Measurements from ENCODE around the gene ALDH1A2. TPM values are rescaled to one million over a fixed set of nuclear protein-coding genes. Genes with fewer than 3 reads are reported as not detected.

ALDH1A2 gene
- total RNA-seq, 1 donor from 2014 or later: 22.1 TPM

GRCh38 chr15:58095415-58095814 is 29.9 kb upstream of the ALDH1A2 start:
- Histone ChIP-seq H3K27me3 (no peaks in the 10 kb centered on the region), H3K27ac (no peak overlapping the region), H3K36me3 (no peaks in the 10 kb centered on the region), H3K4me3 (no peak overlapping the region), H3K4me1 (no peaks in the 10 kb centered on the region), H3K9me3 (no peaks in the 10 kb centered on the region)
- intact Hi-C loops (cut with DNase I): no loop called here
- no peak for DNase-seq (ENCODE audit: extremely low spot score in 2 of 2)
- no peak for TF ChIP-seq CTCF (IDR thresholded peaks at IDR 0.05)
- no peak for TF ChIP-seq POLR2A (IDR thresholded peaks at IDR 0.05)
- no peak for TF ChIP-seq POLR2AphosphoS5 (IDR thresholded peaks at IDR 0.05; ENCODE audit: insufficient read depth in 1 of 2, low read depth in 1 of 2)

GRCh38 chr15:58087871-58088270 is 22.4 kb upstream of the ALDH1A2 start:
- Histone ChIP-seq H3K4me1 (no peaks in the 10 kb centered on the region), H3K27ac (no peak overlapping the region), H3K9me3 (no peaks in the 10 kb centered on the region), H3K36me3 (no peaks in the 10 kb centered on the region), H3K4me3 (no peak overlapping the region), H3K27me3 (no peaks in the 10 kb centered on the region)
- intact Hi-C loops (cut with DNase I): no loop called here
- DNase-seq (ENCODE audit: extremely low spot score in 2 of 2): no peak
- TF ChIP-seq CTCF (IDR thresholded peaks at IDR 0.05): no peak
- TF ChIP-seq POLR2A (IDR thresholded peaks at IDR 0.05): no peak
- TF ChIP-seq POLR2AphosphoS5 (IDR thresholded peaks at IDR 0.05; ENCODE audit: insufficient read depth in 1 of 2, low read depth in 1 of 2): no peak

- Histone ChIP-seq H3K27me3 (no peaks in the 10 kb centered on the region), H3K36me3 (no peaks in the 10 kb centered on the region), H3K4me1 (no peaks in the 10 kb centered on the region), H3K9me3 (no peaks in the 10 kb centered on the region), H3K4me3 (no peak overlapping the region), H3K27ac (no peak overlapping the region)
- intact Hi-C loops (cut with DNase I): no loop called here
- TF ChIP-seq POLR2A (IDR thresholded peaks at IDR 0.05) (no peak), POLR2AphosphoS5 (IDR thresholded peaks at IDR 0.05; ENCODE audit: insufficient read depth in 1 of 2, low read depth in 1 of 2) (no peak), CTCF (IDR thresholded peaks at IDR 0.05) (no peak)
- DNase-seq (ENCODE audit: extremely low spot score in 2 of 2): no peak
Observed at GRCh38 chr15:58086491-58086890, 21.0 kb upstream of the ALDH1A2 start.

GRCh38 chr15:58083526-58083925 is 18.0 kb upstream of the ALDH1A2 start:
- Histone ChIP-seq H3K4me3 (no peak overlapping the region), H3K9me3 (no peaks in the 10 kb centered on the region), H3K27ac (no peak overlapping the region), H3K36me3 (no peaks in the 10 kb centered on the region), H3K27me3 (no peaks in the 10 kb centered on the region), H3K4me1 (no peaks in the 10 kb centered on the region)
- TF ChIP-seq POLR2AphosphoS5 (IDR thresholded peaks at IDR 0.05; ENCODE audit: insufficient read depth in 1 of 2, low read depth in 1 of 2): no peak
- TF ChIP-seq POLR2A (IDR thresholded peaks at IDR 0.05): no peak
- no peak for TF ChIP-seq CTCF (IDR thresholded peaks at IDR 0.05)
- intact Hi-C loops (cut with DNase I): no loop called here
- no peak for DNase-seq (ENCODE audit: extremely low spot score in 2 of 2)

GRCh38 chr15:58081891-58082290 is 16.4 kb upstream of the ALDH1A2 start:
- no peak overlapping the region for H3K27ac ChIP-seq
- H3K9me3 ChIP-seq: no peaks in the 10 kb centered on the region
- intact Hi-C loops (cut with DNase I): no loop called here
- TF ChIP-seq POLR2A (IDR thresholded peaks at IDR 0.05) (no peak), POLR2AphosphoS5 (IDR thresholded peaks at IDR 0.05; ENCODE audit: insufficient read depth in 1 of 2, low read depth in 1 of 2) (no peak), CTCF (IDR thresholded peaks at IDR 0.05) (no peak)
- H3K4me3 ChIP-seq: no peak overlapping the region
- H3K27me3 ChIP-seq: no peaks in the 10 kb centered on the region
- no peak for DNase-seq (ENCODE audit: extremely low spot score in 2 of 2)
- no peaks in the 10 kb centered on the region for H3K36me3 ChIP-seq
- H3K4me1 ChIP-seq: no peaks in the 10 kb centered on the region
